Central memory CD8-positive, alpha-beta T cell (primary cell): ENCODE data around the gene PAPLN.

ENCODE experiments used
- ATAC-seq: fragments of 150-1000 bp; cut with Tn5 transposase; replicated peaks from 2 replicates; pipeline ENCODE4 v1.10.0; 2022; ENCODE audit warnings: mild to moderate bottlenecking, moderate FRiP score, moderate number of reproducible peaks; ENCODE audit not compliant: poor library complexity, severe bottlenecking; ENCODE audit errors: extremely low read depth
- DNase-seq, 2 donors: peaks; one replicate each; pipeline ENCODE4 v3.0.0; 2021; ENCODE audit warnings: low spot score in 2 of 2
- H3K27ac Mint-ChIP-seq: one replicate; pipeline ENCODE4 v1.8.0; 2022; ENCODE audit warnings: low read depth, mild to moderate bottlenecking, moderate library complexity, mixed read lengths
- H3K27me3 Mint-ChIP-seq: one replicate; pipeline ENCODE4 v1.8.0; 2022; ENCODE audit warnings: mixed read lengths
- H3K36me3 Mint-ChIP-seq: one replicate; pipeline ENCODE4 v1.8.0; 2022; ENCODE audit warnings: mild to moderate bottlenecking, moderate library complexity, mixed read lengths; ENCODE audit not compliant: insufficient read depth
- H3K4me1 Mint-ChIP-seq: one replicate; pipeline ENCODE4 v1.8.0; 2022; ENCODE audit warnings: mixed read lengths
- H3K4me3 Mint-ChIP-seq: one replicate; pipeline ENCODE4 v1.8.0; 2022; ENCODE audit warnings: mild to moderate bottlenecking, moderate library complexity, mixed read lengths
- H3K9me3 Mint-ChIP-seq: one replicate; pipeline ENCODE4 v1.8.0; 2022; ENCODE audit warnings: mixed read lengths

The PAPLN gene

DNA sequence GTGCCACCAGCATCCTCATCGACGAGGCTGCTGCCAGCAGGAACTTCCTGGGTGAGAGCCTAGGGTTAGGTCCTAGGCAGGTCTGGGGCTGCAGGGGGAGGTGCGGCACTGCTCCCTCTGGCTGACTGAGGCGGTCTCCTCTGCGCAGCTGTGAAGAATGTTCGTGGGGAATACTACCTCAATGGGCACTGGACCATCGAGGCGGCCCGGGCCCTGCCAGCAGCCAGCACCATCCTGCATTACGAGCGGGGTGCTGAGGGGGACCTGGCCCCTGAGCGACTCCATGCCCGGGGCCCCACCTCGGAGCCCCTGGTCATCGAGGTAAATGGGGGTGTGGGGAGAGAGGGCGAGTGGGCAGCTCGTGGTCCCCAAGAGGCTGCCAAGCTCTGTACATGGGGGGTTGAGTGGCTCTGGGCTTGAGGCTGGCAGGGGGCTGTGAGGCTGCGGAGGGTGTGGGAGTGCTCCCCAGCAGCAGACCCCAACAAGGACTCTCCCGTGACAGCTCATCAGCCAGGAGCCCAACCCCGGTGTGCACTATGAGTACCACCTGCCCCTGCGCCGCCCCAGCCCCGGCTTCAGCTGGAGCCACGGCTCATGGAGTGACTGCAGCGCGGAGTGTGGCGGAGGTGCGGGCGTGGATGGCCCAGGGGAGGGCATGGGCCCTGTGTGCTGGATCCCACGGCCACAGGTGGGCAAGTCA, 14.4 kb downstream of the PAPLN start:
- H3K36me3 Mint-ChIP-seq = peaks cover 4% of the 10 kb centered on the region
- H3K27ac Mint-ChIP-seq = no peak overlapping the region
- no peaks in the 10 kb centered on the region for H3K27me3 Mint-ChIP-seq
- H3K9me3 Mint-ChIP-seq = no peaks in the 10 kb centered on the region
- H3K4me3 Mint-ChIP-seq = no peak overlapping the region
- DNase-seq = no peak
- H3K4me1 Mint-ChIP-seq = peaks cover 16% of the 10 kb centered on the region
- ATAC-seq = no peak

DNA sequence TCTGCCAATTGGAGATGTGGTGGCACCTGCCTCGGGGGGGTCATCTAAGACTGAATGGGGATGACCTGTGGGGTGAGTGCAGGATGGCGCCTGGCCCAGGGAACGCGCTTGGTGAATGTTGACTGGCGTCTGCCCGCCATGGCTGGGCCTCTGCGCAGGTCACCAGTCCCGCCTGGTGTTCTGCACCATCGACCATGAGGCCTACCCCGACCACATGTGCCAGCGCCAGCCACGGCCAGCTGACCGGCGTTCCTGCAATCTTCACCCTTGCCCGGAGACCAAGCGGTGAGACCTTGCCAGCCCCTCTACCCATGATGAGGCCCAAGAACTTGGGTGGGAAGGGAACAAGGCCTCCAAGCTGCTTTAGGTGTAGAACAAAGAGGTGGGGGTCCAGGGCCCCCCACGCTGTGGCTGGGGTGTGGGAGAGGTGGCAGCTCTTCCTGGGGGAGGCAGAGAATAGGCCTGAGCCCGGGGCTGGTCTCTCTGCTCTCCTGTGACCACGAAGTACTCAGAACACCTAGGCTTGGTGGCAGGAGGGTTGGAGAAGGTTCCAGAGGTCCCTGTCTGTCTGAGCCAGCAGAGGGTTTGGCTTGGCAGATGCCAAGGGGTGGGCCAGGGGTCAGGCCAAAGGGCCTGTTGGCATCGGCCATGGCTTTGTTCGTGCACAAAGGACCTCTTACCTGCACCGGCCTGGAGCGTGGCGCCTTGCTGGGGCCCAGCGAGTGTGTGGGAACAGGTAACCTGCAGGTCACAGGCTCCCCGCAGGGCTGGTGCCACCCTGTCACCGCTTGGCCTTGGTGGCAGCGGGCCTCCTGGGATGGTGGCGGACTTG, 15.4 kb downstream of the PAPLN start:
- Mint-ChIP-seq H3K4me3 (no peak overlapping the region), H3K4me1 (peaks cover 5% of the 10 kb centered on the region), H3K27ac (no peak overlapping the region), H3K9me3 (no peaks in the 10 kb centered on the region), H3K27me3 (no peaks in the 10 kb centered on the region), H3K36me3 (peaks cover 3% of the 10 kb centered on the region)
- DNase-seq (no peak), ATAC-seq (no peak)

DNA sequence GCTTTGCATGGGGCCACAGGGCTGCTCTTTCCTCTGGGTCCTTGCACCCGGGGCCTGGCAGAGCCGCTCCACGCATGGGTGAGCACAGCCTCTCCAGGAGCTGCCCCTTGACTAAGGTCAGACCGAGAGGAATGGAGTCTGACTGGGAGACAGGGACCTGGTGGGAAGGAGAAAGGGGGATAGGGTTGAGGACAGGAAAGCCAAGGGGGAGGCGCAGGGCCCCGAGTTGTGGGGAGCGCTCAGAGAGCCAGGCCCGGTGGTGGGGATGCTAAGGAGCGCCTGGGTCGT, 16.0 kb downstream of the PAPLN start:
- no peak for DNase-seq
- ATAC-seq = no peak
- no peaks in the 10 kb centered on the region for H3K27me3 Mint-ChIP-seq

DNA sequence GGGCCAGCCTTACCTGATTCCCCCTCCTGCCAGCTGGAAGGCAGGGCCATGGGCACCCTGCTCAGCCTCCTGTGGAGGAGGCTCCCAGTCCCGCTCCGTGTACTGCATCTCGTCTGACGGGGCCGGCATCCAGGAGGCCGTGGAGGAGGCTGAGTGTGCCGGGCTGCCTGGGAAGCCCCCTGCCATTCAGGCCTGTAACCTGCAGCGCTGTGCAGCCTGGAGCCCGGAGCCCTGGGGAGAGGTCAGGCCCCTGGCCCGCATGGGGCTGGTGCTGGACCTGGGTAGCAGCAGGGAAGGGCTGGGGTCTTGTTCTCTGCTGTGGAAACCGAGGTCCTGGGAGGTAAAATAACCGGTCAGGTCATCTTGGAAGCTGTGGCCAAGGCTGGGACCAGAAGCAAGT, 16.4 kb downstream of the PAPLN start:
- Mint-ChIP-seq H3K27me3 (no peaks in the 10 kb centered on the region), H3K36me3 (no peaks in the 10 kb centered on the region), H3K4me1 (no peaks in the 10 kb centered on the region), H3K4me3 (no peak overlapping the region), H3K9me3 (no peaks in the 10 kb centered on the region), H3K27ac (no peak overlapping the region)
- ATAC-seq (no peak), DNase-seq (no peak)

More for the DNA sequence above, 16.0 kb downstream of the PAPLN start:
- H3K36me3 Mint-ChIP-seq = no peaks in the 10 kb centered on the region
- H3K4me1 Mint-ChIP-seq = no peaks in the 10 kb centered on the region
- H3K4me3 Mint-ChIP-seq = no peak overlapping the region
- no peaks in the 10 kb centered on the region for H3K9me3 Mint-ChIP-seq
- H3K27ac Mint-ChIP-seq = no peak overlapping the region

DNA sequence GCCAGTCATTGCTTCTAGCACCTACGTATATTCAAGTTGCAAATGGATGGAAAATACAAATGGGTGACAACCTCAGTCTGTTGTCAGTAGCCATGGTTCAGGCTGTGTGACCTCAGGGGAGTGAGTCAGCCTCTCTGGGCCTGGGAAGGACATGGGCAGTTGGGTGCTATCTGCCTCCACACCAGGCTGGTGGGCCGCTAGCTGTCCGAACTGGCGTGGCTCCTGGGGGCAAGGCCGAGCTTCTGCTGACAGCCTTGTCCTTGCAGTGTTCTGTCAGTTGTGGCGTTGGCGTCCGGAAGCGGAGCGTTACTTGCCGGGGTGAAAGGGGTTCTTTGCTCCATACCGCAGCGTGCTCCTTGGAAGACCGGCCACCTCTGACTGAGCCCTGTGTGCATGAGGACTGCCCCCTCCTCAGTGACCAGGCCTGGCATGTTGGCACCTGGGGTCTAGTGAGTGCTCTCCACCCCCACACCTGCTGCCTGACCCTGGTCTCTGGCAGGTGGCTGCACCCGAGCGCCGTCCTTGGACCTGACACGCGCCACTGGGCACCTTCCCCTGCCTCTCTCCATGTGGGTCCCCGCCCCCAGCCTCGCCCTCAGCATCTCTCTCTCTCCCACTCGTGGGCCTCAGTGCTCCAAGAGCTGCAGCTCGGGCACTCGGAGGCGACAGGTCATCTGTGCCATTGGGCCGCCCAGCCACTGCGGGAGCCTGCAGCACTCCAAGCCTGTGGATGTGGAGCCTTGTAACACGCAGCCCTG, 17.1 kb downstream of the PAPLN start:
- no peak for DNase-seq
- H3K9me3 Mint-ChIP-seq = no peaks in the 10 kb centered on the region
- ATAC-seq = no peak
- no peaks in the 10 kb centered on the region for H3K27me3 Mint-ChIP-seq
- H3K4me3 Mint-ChIP-seq = no peak overlapping the region
- H3K27ac Mint-ChIP-seq = no peak overlapping the region
- no peaks in the 10 kb centered on the region for H3K36me3 Mint-ChIP-seq
- H3K4me1 Mint-ChIP-seq = no peaks in the 10 kb centered on the region

DNA sequence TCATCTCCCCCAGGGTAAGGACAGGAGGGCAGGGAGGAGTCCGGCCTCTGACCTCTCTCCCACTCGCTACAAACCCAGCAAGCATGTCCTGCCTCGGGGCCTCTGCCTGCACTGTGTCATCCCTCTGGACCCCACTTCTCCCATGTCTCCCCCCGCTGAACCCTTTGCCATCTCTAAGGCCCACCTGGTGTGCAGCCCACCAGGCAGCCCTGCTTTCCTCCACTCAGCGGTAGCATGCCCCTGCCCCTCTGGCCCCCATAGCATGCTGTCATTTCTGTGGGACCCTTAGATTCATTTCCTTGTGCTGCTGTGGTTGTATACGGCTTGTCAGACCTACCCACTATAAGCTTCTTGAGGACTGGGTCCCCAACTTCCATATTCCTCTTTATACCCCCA, 17.7 kb downstream of the PAPLN start:
- no peaks in the 10 kb centered on the region for H3K9me3 Mint-ChIP-seq
- H3K36me3 Mint-ChIP-seq = no peaks in the 10 kb centered on the region
- H3K4me1 Mint-ChIP-seq = no peaks in the 10 kb centered on the region
- no peak overlapping the region for H3K4me3 Mint-ChIP-seq
- ATAC-seq = no peak
- H3K27me3 Mint-ChIP-seq = no peaks in the 10 kb centered on the region
- no peak overlapping the region for H3K27ac Mint-ChIP-seq
- DNase-seq = no peak

DNA sequence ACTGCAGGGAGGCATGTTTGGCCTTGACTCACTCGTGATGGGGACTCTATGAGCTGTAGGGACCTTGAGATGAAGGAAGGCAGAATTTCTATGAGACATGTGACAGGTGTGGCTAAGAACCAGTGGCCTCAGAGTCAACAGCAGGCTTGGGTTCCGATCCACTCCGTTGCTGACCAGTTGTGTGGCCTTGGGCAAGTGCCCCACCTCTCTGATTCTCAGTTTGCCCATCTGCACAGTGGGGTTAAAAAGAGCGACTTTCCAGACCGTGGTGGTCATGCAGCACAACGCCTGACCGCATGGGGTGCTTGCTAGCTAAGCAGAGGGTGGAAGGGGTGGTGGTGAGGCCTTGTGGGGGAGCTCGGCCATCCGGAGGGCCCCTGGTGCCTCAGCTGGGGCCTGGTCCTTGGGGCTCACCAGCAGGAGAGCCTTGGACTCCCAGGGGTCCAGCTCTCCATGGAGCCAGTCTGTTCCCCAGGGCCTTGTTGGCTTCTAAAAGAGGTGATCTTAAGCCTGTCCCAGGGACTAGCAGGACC, 18.5 kb downstream of the PAPLN start:
- ATAC-seq (no peak), DNase-seq (no peak)
- H3K27me3 Mint-ChIP-seq = no peaks in the 10 kb centered on the region
- no peaks in the 10 kb centered on the region for H3K9me3 Mint-ChIP-seq
- H3K4me3 Mint-ChIP-seq = no peak overlapping the region
- H3K4me1 Mint-ChIP-seq = no peaks in the 10 kb centered on the region
- no peak overlapping the region for H3K27ac Mint-ChIP-seq
- H3K36me3 Mint-ChIP-seq = no peaks in the 10 kb centered on the region

DNA sequence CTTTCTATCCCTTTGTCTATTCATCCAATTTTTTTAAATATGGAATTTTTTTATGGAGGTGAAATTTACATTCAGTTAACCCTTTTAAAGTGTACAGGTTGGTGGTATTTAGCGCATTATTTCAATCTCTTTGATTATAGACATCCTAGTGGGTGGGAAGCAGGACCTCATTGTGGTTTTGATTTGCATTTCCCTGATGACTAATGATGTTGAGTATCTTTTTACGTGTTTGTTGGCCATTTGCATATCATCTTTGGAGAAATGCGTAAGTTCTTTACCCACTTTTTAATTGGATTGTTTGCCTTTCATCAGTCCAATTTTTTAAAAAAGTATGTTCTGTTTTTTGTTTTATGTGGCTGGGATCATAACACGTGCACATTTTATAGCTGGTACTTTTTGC, 20.8 kb downstream of the PAPLN start:
- H3K4me3 Mint-ChIP-seq = no peak overlapping the region
- no peaks in the 10 kb centered on the region for H3K4me1 Mint-ChIP-seq
- H3K36me3 Mint-ChIP-seq = no peaks in the 10 kb centered on the region
- H3K27ac Mint-ChIP-seq = no peak overlapping the region
- no peak for DNase-seq
- H3K9me3 Mint-ChIP-seq = no peaks in the 10 kb centered on the region
- H3K27me3 Mint-ChIP-seq = no peaks in the 10 kb centered on the region
- no peak for ATAC-seq

DNA sequence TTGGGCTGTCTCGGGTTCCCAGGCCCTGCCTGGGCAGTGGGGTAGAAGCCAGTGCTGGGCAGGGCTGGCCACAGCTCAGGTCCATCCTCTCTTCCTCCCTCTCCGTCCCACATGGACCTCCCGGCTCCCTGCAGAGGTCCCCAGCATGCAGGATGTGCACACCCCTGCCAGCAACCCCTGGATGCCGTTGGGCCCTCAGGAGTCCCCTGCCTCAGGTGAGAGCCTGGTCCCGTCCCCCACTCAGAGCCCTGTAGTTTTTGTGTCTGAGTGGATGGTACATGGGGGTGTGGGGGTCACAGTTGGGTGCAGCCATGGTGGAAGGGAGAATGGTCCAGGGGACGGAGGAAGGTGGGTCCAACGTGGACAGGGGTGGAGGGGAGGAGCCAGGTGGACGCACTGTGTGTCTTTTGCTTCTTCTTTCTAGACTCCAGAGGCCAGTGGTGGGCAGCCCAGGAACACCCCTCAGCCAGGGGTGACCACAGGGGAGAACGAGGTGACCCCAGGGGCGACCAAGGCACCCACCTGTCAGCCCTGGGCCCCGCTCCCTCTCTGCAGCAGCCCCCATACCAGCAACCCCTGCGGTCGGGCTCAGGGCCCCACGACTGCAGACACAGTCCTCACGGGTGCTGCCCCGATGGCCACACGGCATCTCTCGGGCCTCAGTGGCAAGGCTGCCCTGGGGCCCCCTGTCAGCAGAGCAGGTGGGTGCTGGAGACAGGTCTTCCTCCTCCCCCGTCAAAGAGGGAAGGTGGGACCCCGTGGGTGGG, 21.7 kb downstream of the PAPLN start:
- Mint-ChIP-seq H3K27me3 (peaks cover 6% of the 10 kb centered on the region), H3K4me3 (no peak overlapping the region), H3K4me1 (no peaks in the 10 kb centered on the region), H3K27ac (no peak overlapping the region), H3K36me3 (no peaks in the 10 kb centered on the region), H3K9me3 (no peaks in the 10 kb centered on the region)
- ATAC-seq = no peak
- DNase-seq = no peak

DNA sequence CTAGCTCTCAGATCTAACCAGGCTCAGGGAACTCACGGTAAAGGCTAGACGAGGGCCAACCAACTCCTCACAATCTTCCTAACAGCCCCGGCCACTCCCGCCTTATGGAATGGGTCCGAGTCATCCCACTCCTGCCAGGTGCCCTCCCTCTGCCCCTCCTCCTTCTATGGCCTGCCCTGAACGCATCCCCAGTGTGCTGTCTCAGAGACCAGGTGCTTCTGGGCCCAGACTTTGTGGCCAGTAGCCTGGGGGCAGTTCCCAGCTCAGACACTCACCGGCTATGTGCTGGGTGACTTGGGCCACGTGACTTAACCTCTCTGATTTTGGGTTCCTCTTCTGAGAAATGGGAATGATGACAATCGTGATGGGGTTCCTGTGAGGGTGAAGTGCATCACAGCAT, 22.5 kb downstream of the PAPLN start:
- ATAC-seq (no peak), DNase-seq (no peak)
- no peaks in the 10 kb centered on the region for H3K9me3 Mint-ChIP-seq
- no peaks in the 10 kb centered on the region for H3K36me3 Mint-ChIP-seq
- H3K4me1 Mint-ChIP-seq = no peaks in the 10 kb centered on the region
- H3K27ac Mint-ChIP-seq = no peak overlapping the region
- peaks cover 14% of the 10 kb centered on the region for H3K27me3 Mint-ChIP-seq
- H3K4me3 Mint-ChIP-seq = no peak overlapping the region

DNA sequence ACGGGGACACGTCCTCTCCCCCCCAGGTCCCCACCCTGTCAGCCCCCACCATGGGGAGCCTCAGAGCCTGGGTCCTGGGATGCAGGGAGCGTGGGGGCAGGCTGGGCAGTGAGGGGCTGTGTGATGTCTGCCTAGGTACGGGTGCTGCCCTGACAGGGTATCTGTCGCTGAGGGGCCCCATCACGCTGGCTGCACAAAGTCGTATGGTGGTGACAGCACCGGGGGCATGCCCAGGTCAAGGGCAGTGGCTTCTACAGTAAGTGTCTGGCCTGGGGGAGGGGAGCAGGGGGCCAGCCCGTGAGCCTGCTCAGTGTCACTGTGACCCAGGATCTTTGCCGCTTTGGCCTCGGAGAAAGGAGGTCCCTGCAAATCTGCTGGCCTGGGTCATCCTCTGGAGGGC, 23.3 kb downstream of the PAPLN start:
- no peak overlapping the region for H3K27ac Mint-ChIP-seq
- ATAC-seq (no peak), DNase-seq (no peak)
- H3K9me3 Mint-ChIP-seq = no peaks in the 10 kb centered on the region
- no peaks in the 10 kb centered on the region for H3K4me1 Mint-ChIP-seq
- peaks cover 2% of the 10 kb centered on the region for H3K36me3 Mint-ChIP-seq
- no peak overlapping the region for H3K4me3 Mint-ChIP-seq
- H3K27me3 Mint-ChIP-seq = peaks cover 21% of the 10 kb centered on the region

DNA sequence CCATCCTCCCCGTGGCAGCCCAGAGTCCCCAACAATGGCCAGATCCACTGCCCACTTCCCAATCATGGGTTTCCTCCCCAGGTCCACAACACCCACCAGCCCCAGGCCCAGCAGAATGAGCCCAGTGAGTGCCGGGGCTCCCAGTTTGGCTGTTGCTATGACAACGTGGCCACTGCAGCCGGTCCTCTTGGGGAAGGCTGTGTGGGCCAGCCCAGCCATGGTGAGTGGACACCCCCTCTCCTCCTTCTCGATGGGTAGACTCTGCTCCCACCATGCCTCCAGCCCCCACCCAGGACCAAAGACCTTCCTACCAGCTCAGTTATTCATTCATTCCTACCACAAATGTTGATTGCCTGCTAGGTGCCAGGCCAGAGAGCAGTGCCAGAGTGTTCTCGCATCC, 23.8 kb downstream of the PAPLN start:
- Mint-ChIP-seq H3K4me3 (no peak overlapping the region), H3K27me3 (peaks cover 21% of the 10 kb centered on the region), H3K4me1 (no peaks in the 10 kb centered on the region), H3K9me3 (no peaks in the 10 kb centered on the region), H3K36me3 (peaks cover 2% of the 10 kb centered on the region), H3K27ac (no peak overlapping the region)
- DNase-seq = no peak
- ATAC-seq = no peak
